ENCODE data around the gene CUEDC2. TPM values are rescaled to one million over a fixed set of nuclear protein-coding genes. Genes with fewer than 3 reads are reported as not detected.

Gene CUEDC2
- total RNA-seq, 1 donor from 2014 or later: 81.3 TPM

DNA sequence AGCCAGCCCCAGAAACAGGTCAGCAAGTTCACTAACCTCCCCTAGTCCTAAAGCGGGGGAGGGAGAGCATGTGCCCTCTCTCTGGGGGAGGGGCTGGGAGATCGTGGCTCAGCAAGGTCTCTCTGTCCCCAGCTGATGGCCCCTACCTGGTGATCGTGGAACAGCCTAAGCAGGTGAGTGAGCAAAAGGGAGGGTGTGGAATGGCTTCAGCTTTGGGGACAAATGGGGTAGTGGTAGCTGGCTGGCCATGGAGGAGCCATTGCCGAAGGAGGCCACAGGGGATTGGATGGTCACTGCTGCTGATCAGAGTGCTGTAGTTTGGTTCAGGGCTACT lies 36.1 kb downstream of the CUEDC2 start:
- Mint-ChIP-seq H3K9me3 (ENCODE audit: unreplicated experiment) (no peaks in the 10 kb centered on the region), H3K4me1 (ENCODE audit: unreplicated experiment) (peaks cover 37% of the 10 kb centered on the region), H3K27me3 (ENCODE audit: unreplicated experiment) (no peaks in the 10 kb centered on the region), H3K36me3 (ENCODE audit: unreplicated experiment) (peaks cover 4% of the 10 kb centered on the region), H3K27ac (ENCODE audit: unreplicated experiment) (peak overlapping the region; percentile 81), H3K4me3 (ENCODE audit: unreplicated experiment) (peak overlapping the region; percentile 87)
- no peak for DNase-seq (ENCODE audit: extremely low spot score, unreplicated experiment)
- TF ChIP-seq, protein P1, sequence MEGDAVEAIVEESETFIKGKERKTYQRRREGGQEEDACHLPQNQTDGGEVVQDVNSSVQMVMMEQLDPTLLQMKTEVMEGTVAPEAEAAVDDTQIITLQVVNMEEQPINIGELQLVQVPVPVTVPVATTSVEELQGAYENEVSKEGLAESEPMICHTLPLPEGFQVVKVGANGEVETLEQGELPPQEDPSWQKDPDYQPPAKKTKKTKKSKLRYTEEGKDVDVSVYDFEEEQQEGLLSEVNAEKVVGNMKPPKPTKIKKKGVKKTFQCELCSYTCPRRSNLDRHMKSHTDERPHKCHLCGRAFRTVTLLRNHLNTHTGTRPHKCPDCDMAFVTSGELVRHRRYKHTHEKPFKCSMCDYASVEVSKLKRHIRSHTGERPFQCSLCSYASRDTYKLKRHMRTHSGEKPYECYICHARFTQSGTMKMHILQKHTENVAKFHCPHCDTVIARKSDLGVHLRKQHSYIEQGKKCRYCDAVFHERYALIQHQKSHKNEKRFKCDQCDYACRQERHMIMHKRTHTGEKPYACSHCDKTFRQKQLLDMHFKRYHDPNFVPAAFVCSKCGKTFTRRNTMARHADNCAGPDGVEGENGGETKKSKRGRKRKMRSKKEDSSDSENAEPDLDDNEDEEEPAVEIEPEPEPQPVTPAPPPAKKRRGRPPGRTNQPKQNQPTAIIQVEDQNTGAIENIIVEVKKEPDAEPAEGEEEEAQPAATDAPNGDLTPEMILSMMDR (IDR thresholded peaks at IDR 0.05): no peak

DNA sequence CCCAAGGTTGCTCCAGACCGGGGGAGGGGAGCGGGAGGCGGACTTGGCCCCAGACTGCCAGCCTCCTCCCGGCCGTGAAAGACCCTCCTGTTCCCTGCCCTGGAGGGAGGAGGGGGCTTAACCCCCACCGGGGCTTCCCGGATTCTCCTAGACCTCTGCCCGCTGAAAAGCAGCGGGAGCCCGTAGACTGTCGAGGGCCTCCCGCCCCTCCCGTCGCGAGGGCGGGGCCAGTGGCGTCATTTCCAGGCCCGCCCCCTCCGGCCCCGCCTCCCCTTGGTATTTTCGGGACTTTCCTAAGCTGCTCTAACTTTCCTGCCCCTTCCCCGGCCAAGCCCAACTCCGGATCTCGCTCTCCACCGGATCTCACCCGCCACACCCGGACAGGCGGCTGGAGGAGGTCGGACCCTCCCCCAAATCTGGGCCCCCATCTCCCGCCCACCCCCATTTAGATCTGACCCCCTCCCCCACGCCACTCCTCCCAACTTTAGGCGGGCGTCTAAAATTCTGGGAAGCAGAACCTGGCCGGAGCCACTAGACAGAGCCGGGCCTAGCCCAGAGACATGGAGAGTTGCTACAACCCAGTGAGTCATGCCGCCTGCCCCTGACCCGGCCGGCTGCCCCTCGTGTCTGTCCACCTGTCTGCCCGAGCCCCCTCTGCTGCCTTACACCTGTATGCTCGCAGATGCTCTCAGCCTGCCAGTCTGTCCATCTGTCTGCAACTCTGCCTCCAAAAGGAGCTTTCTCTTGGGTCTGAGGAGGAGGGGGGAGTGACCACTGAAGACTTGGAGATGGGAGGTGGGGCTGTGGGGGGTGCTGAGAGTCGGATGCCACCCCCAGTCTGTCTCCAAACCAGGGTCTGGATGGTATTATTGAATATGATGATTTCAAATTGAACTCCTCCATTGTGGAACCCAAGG lies 36.7 kb downstream of the CUEDC2 start, which contains the start of gene NFKB2:
TSS of gene NFKB2 (plus strand) at position 306 of the 917 bp plus-strand sequence. CDS start at position 561, 255 bp downstream.
- peaks cover 4% of the 10 kb centered on the region for H3K36me3 Mint-ChIP-seq (ENCODE audit: unreplicated experiment)
- H3K27ac Mint-ChIP-seq (ENCODE audit: unreplicated experiment): peak within 1 kb of the TSS; percentile 95
- peaks cover 35% of the 10 kb centered on the region for H3K4me1 Mint-ChIP-seq (ENCODE audit: unreplicated experiment)
- peaks cover 4% of the 10 kb centered on the region for H3K27me3 Mint-ChIP-seq (ENCODE audit: unreplicated experiment)
- no peaks in the 10 kb centered on the region for H3K9me3 Mint-ChIP-seq (ENCODE audit: unreplicated experiment)
- DNase-seq (ENCODE audit: extremely low spot score, unreplicated experiment): peak; percentile 94
- TF ChIP-seq, protein P1 (IDR thresholded peaks at IDR 0.05): no peak
- peak within 1 kb of the TSS; percentile 87 for H3K4me3 Mint-ChIP-seq (ENCODE audit: unreplicated experiment)

DNA sequence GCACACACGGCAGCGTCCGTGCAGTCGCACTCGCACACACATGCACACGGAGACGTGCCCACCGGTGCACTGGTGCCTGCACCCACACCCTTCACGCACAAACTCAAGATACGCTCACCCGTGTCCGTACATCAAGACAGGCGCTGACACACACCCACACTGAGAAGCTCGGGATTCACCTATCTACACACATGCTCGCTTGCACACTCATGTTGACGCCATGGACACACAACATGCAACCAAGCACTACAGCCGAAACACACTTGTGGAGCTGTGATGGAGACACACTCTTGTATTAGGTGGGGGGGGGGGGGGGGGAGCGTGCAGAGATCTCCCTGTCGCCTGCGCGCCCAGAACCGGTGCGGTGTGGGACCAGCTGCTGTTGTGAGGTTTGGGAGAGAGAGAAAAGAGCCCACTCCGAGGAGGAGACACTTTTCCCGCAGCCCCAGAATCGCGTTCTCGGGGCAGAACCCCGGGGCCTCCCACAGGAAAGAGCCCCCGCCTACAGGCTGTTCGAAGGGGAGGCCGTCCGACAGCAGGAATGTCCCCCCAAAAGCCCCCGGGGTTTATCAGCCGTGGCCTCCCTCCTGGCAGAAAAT lies 37.5 kb downstream of the CUEDC2 start:
- peaks cover 35% of the 10 kb centered on the region for H3K4me1 Mint-ChIP-seq (ENCODE audit: unreplicated experiment)
- H3K36me3 Mint-ChIP-seq (ENCODE audit: unreplicated experiment): peaks cover 2% of the 10 kb centered on the region
- peak overlapping the region; percentile 95 for H3K27ac Mint-ChIP-seq (ENCODE audit: unreplicated experiment)
- H3K27me3 Mint-ChIP-seq (ENCODE audit: unreplicated experiment): peaks cover 8% of the 10 kb centered on the region
- no peak for DNase-seq (ENCODE audit: extremely low spot score, unreplicated experiment)
- H3K4me3 Mint-ChIP-seq (ENCODE audit: unreplicated experiment): peak overlapping the region; percentile 87
- TF ChIP-seq, protein P1 (IDR thresholded peaks at IDR 0.05): no peak
- no peaks in the 10 kb centered on the region for H3K9me3 Mint-ChIP-seq (ENCODE audit: unreplicated experiment)

DNA sequence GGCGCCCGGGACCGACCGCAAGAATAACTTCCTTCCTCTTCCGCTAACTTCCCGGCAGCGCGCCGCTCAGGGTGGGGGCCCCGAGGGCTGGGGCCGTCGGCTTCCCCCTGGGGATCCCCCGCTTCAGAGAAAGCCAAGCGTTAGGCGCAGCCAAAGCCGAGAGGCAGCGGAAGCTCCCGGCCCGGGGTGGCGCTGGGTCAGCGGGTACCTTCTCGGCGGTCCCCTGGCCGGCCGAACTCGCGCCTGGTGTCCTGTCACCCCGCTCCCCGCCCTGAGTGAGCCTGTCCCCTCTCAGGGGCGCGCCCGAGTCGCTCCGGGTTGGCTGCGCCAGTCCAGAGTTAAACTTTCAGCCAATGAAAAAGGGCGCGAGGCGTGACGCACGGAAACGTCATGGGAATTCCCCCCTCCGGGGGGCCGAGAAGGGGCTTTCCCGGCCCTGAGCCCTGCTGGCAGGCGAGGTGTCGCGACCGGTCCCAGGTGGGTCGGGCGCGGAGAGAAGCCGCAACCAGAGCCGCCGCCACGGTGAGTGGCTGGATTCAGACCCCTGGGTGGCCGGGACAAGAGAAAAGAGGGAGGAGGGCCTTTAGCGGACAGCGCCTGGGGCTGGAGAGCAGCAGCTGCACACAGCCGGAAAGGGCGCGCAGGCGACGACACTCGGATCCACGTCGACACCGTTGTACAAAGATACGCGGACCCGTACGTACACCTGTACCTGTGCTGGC lies 38.1 kb downstream of the CUEDC2 start:
- DNase-seq (ENCODE audit: extremely low spot score, unreplicated experiment): peak; percentile 96
- H3K9me3 Mint-ChIP-seq (ENCODE audit: unreplicated experiment): no peaks in the 10 kb centered on the region
- H3K36me3 Mint-ChIP-seq (ENCODE audit: unreplicated experiment): peaks cover 2% of the 10 kb centered on the region
- H3K27ac Mint-ChIP-seq (ENCODE audit: unreplicated experiment): peak overlapping the region; percentile 95
- H3K4me3 Mint-ChIP-seq (ENCODE audit: unreplicated experiment): peak overlapping the region; percentile 87
- H3K27me3 Mint-ChIP-seq (ENCODE audit: unreplicated experiment): peaks cover 10% of the 10 kb centered on the region
- H3K4me1 Mint-ChIP-seq (ENCODE audit: unreplicated experiment): peaks cover 31% of the 10 kb centered on the region
- TF ChIP-seq, protein P1 (IDR thresholded peaks at IDR 0.05): peak; percentile 38
